Measurements from ENCODE around the gene SLC6A18. TPM values are rescaled to one million over a fixed set of nuclear protein-coding genes. Genes with fewer than 3 reads are reported as not detected.
"Not testable (repeated sequence)": the region's sequence is repeated elsewhere in the genome, so short reads cannot be mapped to it uniquely, and the experiment has no call there.

SLC6A18 gene
- total RNA-seq, 2 donors from 2014 or later, result not detected

- H3K27ac Mint-ChIP-seq, result no peak overlapping the region
- no peaks in the 10 kb centered on the region for H3K36me3 Mint-ChIP-seq
- no peak for DNase-seq (ENCODE audit: low spot score)
- no peak for ATAC-seq
- H3K4me1 Mint-ChIP-seq (ENCODE audit: low read depth in 2 of 2), result no peaks in the 10 kb centered on the region
- no peaks in the 10 kb centered on the region for H3K9me3 Mint-ChIP-seq
- no peak overlapping the region for H3K4me3 Mint-ChIP-seq
- peaks cover 0 to 15% of the 10 kb centered on the region in 2 donors for H3K27me3 Mint-ChIP-seq
Measured at GRCh38 chr5:1261643-1262042, 36.5 kb downstream of the SLC6A18 start.

DNA sequence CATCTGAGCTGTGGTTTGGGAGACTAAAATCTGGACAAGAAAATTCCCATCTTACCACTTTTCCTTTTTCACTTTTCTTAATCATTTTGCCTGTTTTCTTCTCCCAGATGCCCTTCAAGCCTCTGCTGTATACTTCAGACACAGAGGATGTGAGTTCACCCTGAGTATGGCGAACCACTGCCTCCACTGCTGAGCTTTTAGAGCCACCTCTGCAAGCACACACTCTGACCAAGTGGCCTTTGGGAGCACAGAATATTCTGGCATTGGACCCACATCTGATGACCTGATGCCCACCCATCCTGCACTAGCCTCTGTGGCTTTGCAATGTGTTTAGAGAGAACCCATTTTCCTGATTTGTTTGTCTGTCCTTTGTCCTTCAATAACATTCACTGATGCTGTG, 37.2 kb downstream of the SLC6A18 start:
- no peak for ATAC-seq
- Mint-ChIP-seq H3K27ac (no peak overlapping the region), H3K4me1 (ENCODE audit: low read depth in 2 of 2) (no peaks in the 10 kb centered on the region), H3K9me3 (no peaks in the 10 kb centered on the region), H3K36me3 (no peaks in the 10 kb centered on the region), H3K27me3 (peaks cover 0 to 15% of the 10 kb centered on the region in 2 donors), H3K4me3 (no peak overlapping the region)
- no peak for DNase-seq (ENCODE audit: low spot score)

GRCh38 chr5:1264211-1264610, 39.0 kb downstream of the SLC6A18 start:
- no peaks in the 10 kb centered on the region for H3K36me3 Mint-ChIP-seq
- H3K27me3 Mint-ChIP-seq, result peaks cover 0 to 10% of the 10 kb centered on the region in 2 donors
- H3K4me1 Mint-ChIP-seq (ENCODE audit: low read depth in 2 of 2), result no peaks in the 10 kb centered on the region
- DNase-seq (ENCODE audit: low spot score) (no peak), ATAC-seq (no peak)
- H3K27ac Mint-ChIP-seq, result no peak overlapping the region
- H3K4me3 Mint-ChIP-seq, result no peak overlapping the region
- no peaks in the 10 kb centered on the region for H3K9me3 Mint-ChIP-seq

DNA sequence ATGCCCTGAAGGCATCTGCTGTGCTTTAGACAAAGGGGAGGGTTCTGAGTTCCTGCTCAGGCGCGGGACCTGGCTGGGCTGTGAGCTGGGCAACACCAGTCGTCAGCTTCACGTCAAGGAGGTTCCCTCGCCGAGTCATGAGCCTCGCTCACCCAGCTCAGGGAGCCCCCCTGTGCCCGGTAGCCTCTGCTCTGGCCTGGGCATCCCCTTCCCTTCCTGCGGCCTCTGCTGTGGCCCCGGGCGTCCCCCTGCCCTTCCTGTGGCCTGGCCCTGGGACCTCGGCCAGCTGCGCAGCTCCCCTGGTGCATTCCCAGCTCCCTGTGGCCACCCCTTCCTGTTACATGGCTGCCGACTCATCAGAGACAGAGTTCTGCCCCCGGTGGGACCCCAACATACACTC, 39.8 kb downstream of the SLC6A18 start:
- no peak overlapping the region for H3K27ac Mint-ChIP-seq
- ATAC-seq (no peak), DNase-seq (ENCODE audit: low spot score) (no peak)
- peaks cover 0 to 10% of the 10 kb centered on the region in 2 donors for H3K27me3 Mint-ChIP-seq
- no peaks in the 10 kb centered on the region for H3K36me3 Mint-ChIP-seq
- no peaks in the 10 kb centered on the region for H3K9me3 Mint-ChIP-seq
- H3K4me3 Mint-ChIP-seq, result no peak overlapping the region
- H3K4me1 Mint-ChIP-seq (ENCODE audit: low read depth in 2 of 2), result no peaks in the 10 kb centered on the region

- Mint-ChIP-seq H3K4me3 (no peak overlapping the region), H3K27ac (no peak overlapping the region), H3K27me3 (peaks cover 0 to 7% of the 10 kb centered on the region in 2 donors), H3K36me3 (no peaks in the 10 kb centered on the region), H3K9me3 (no peaks in the 10 kb centered on the region), H3K4me1 (ENCODE audit: low read depth in 2 of 2) (no peaks in the 10 kb centered on the region)
- DNase-seq (ENCODE audit: low spot score) (no peak), ATAC-seq (no peak)
Measured at GRCh38 chr5:1265461-1266455, 40.6 kb downstream of the SLC6A18 start.

GRCh38 chr5:1266791-1267190, 41.6 kb downstream of the SLC6A18 start:
- H3K36me3 Mint-ChIP-seq, result no peaks in the 10 kb centered on the region

DNA sequence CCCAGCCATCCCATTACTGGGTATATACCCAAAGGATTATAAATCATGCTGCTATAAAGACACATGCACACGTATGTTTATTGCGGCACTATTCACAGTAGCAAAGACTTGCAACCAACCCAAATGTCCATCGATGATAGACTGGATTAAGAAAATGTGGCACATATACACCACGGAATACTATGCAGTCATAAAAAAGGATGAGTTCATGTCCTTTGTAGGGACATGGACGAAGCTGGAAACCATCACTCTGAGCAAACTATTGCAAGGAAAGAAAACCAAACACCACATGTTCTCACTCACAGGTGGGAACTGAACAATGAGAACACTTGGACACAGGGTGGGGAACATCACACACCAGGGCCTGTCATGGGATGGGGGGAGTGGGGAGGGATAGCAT, 42.3 kb downstream of the SLC6A18 start:
- not testable (repeated sequence) for DNase-seq (ENCODE audit: low spot score); H3K4me1 Mint-ChIP-seq (ENCODE audit: low read depth in 2 of 2); H3K27me3 Mint-ChIP-seq; ATAC-seq; H3K9me3 Mint-ChIP-seq; H3K27ac Mint-ChIP-seq; H3K4me3 Mint-ChIP-seq; H3K36me3 Mint-ChIP-seq

More at GRCh38 chr5:1266791-1267190, 41.6 kb downstream of the SLC6A18 start:
- no peak overlapping the region for H3K4me3 Mint-ChIP-seq
- H3K27ac Mint-ChIP-seq, result no peak overlapping the region
- H3K4me1 Mint-ChIP-seq (ENCODE audit: low read depth in 2 of 2), result no peaks in the 10 kb centered on the region
- no peaks in the 10 kb centered on the region for H3K9me3 Mint-ChIP-seq
- H3K27me3 Mint-ChIP-seq, result peaks cover 0 to 7% of the 10 kb centered on the region in 2 donors
- no peak for DNase-seq (ENCODE audit: low spot score)
- ATAC-seq, result no peak

DNA sequence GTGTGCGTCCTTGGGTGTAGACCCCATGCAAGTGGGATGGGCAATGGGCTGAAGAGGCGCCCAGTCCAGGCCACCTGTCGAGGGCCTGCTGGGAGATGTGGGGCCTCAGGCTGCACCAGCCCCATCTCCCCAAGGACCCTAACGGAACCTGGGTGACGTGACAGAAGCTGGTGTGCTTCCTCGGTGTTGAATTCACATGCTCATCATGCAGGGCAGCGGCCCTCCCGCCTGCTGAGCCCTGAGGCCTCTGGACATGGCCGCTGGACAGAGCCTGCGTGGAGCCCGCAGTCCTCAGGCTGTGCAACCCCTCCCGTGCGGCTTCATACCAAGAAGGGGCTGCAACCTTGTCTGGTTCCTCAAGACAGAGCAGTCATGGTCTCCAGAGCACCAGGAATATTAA, 42.9 kb downstream of the SLC6A18 start:
- no peaks in the 10 kb centered on the region for H3K4me1 Mint-ChIP-seq (ENCODE audit: low read depth in 2 of 2)
- DNase-seq (ENCODE audit: low spot score) (no peak), ATAC-seq (no peak)
- no peaks in the 10 kb centered on the region for H3K36me3 Mint-ChIP-seq
- no peaks in the 10 kb centered on the region for H3K9me3 Mint-ChIP-seq
- H3K27ac Mint-ChIP-seq, result no peak overlapping the region
- H3K27me3 Mint-ChIP-seq, result no peaks in the 10 kb centered on the region
- no peak overlapping the region for H3K4me3 Mint-ChIP-seq

- Mint-ChIP-seq H3K27ac (no peak overlapping the region), H3K4me3 (no peak overlapping the region), H3K27me3 (no peaks in the 10 kb centered on the region), H3K9me3 (no peaks in the 10 kb centered on the region), H3K4me1 (ENCODE audit: low read depth in 2 of 2) (no peaks in the 10 kb centered on the region), H3K36me3 (no peaks in the 10 kb centered on the region)
- no peak for ATAC-seq
- DNase-seq (ENCODE audit: low spot score), result no peak
Measured at GRCh38 chr5:1268666-1269065, 43.5 kb downstream of the SLC6A18 start.

DNA sequence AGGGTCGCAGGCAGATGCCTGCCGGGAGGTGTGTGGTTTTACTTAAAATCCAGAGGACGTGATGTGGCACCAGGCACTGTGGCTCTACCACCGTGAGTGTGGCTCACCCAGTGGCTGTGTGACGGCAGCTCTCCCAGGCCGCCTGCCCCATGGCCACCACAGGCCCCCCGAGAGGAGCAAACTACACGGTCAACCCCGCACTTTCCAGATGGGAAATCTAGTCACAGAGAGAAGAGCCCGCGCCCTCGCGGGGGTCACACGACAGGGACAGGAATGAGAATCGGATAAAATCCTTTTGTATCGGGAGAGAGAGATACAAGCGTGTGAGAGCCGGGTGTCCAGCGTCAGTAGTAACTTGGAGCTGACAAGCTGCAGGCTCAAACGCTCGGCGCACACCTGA, 45.2 kb downstream of the SLC6A18 start:
- H3K27ac Mint-ChIP-seq, result no peak overlapping the region

DNA sequence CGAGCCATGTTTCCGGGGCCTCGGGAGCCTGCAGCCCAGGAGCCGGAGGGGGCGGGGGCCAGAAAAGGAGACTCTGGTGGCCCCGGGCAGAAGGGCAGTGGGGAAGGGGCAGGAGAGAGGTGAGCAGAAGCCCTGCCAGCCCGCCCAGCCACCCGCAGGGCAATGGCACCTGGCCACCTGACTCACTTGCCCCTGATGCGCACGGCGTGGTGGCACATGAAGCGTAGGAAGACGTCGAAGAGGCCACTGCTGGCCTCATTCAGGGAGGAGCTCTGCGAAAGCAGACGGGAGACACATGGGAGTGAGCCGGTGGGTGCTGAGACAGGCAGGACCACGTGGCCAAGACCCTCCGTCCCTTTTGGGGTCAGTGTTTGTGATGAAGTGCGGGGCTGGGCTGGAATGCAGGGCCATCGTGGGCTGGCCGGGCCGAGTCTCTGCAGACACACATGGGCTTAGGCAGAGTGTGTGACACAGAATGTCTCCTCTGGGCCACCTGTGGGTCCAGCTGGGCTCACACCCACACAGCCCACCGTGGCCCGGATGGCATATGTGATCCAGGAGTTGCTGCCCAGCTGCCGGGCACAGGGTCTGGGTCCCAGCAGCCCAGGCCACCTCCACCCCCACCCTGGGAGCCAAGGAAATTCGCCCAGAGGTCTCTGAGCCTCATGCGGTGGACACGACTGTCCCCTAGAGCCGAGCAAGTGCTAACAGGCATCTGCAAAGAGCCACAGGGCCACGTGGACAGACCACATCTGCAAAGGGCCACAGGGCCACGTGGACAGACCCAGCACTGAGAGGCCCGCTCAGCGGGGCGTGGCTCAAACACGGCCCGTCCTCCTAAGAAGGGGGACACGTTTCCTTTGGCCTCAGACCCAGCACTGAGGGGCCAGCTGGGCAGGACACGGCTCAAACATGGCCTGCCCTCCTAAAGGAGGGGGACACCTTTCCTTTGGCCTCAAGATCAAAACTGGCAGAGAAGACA, 46.0 kb downstream of the SLC6A18 start:
- no peaks in the 10 kb centered on the region for H3K9me3 Mint-ChIP-seq
- H3K4me1 Mint-ChIP-seq (ENCODE audit: low read depth in 2 of 2), result peaks cover 0 to 3% of the 10 kb centered on the region in 2 donors
- no peaks in the 10 kb centered on the region for H3K36me3 Mint-ChIP-seq
- H3K27ac Mint-ChIP-seq, result no peak overlapping the region
- DNase-seq (ENCODE audit: low spot score), result no peak
- H3K4me3 Mint-ChIP-seq, result no peak overlapping the region
- peak in 1 of 2 donors; percentile 22 for ATAC-seq
- H3K27me3 Mint-ChIP-seq, result no peaks in the 10 kb centered on the region

More for the DNA sequence above, 45.2 kb downstream of the SLC6A18 start:
- H3K9me3 Mint-ChIP-seq, result no peaks in the 10 kb centered on the region
- ATAC-seq, result no peak
- DNase-seq (ENCODE audit: low spot score), result no peak
- H3K4me1 Mint-ChIP-seq (ENCODE audit: low read depth in 2 of 2), result no peaks in the 10 kb centered on the region
- H3K27me3 Mint-ChIP-seq, result no peaks in the 10 kb centered on the region
- no peaks in the 10 kb centered on the region for H3K36me3 Mint-ChIP-seq
- H3K4me3 Mint-ChIP-seq, result no peak overlapping the region

- Mint-ChIP-seq H3K27ac (no peak overlapping the region), H3K9me3 (no peaks in the 10 kb centered on the region), H3K27me3 (no peaks in the 10 kb centered on the region), H3K4me1 (ENCODE audit: low read depth in 2 of 2) (peaks cover 0 to 9% of the 10 kb centered on the region in 2 donors), H3K4me3 (no peak overlapping the region), H3K36me3 (no peaks in the 10 kb centered on the region)
- no peak for ATAC-seq
- DNase-seq (ENCODE audit: low spot score), result no peak
Measured at GRCh38 chr5:1272201-1272600, 47.0 kb downstream of the SLC6A18 start.

GRCh38 chr5:1273745-1274144, 48.6 kb downstream of the SLC6A18 start:
- Mint-ChIP-seq H3K36me3 (no peaks in the 10 kb centered on the region), H3K27me3 (no peaks in the 10 kb centered on the region), H3K4me3 (no peak overlapping the region), H3K9me3 (no peaks in the 10 kb centered on the region), H3K27ac (no peak overlapping the region), H3K4me1 (ENCODE audit: low read depth in 2 of 2) (peaks cover 0 to 14% of the 10 kb centered on the region in 2 donors)
- ATAC-seq (no peak), DNase-seq (ENCODE audit: low spot score) (no peak)

GRCh38 chr5:1274471-1274870, 49.3 kb downstream of the SLC6A18 start:
- no peak overlapping the region for H3K4me3 Mint-ChIP-seq
- H3K9me3 Mint-ChIP-seq, result no peaks in the 10 kb centered on the region
- H3K36me3 Mint-ChIP-seq, result no peaks in the 10 kb centered on the region
- H3K27me3 Mint-ChIP-seq, result no peaks in the 10 kb centered on the region
- ATAC-seq (no peak), DNase-seq (ENCODE audit: low spot score) (no peak)
- no peak overlapping the region for H3K27ac Mint-ChIP-seq
- H3K4me1 Mint-ChIP-seq (ENCODE audit: low read depth in 2 of 2), result peaks cover 0 to 14% of the 10 kb centered on the region in 2 donors

Measured in natural killer cell treated with Interleukin-12 subunit alpha and Interleukin-12 subunit beta and Interleukin-15 and Interleukin-18, amount 100 ng/mL, for 72 hours (primary cell).